Prostate gland (tissue), 2 donors: ENCODE results near the gene USP47. TPM values are rescaled to one million over a fixed set of nuclear protein-coding genes. Genes with fewer than 3 reads are reported as not detected.

Source experiments
- DNase-seq: peaks from one replicate; pipeline ENCODE4 v3.0.0-alpha.2; 2019; ENCODE audit warnings: low spot score
- H3K27ac ChIP-seq, 2 donors: fragments of 200-600 bp; sonication (generic); 2 replicates each; pipeline ENCODE4 v1.5.1; 2017 to 2019
- H3K27me3 ChIP-seq: fragments of 200-600 bp; sonication (generic); replicated peaks from 2 replicates; pipeline ENCODE4 v1.5.1; 2019; ENCODE audit not compliant: insufficient read depth
- H3K36me3 ChIP-seq, 2 donors: fragments of 200-600 bp; sonication (generic); 1 replicate in 1 of 2; 2 replicates in 1 of 2; pipeline versions ENCODE4 v1.5.1 to v1.8.1; 2017 to 2019
- H3K4me1 ChIP-seq: fragments of 200-600 bp; sonication (generic); replicated peaks from 2 replicates; pipeline ENCODE4 v1.5.1; 2019
- H3K4me3 ChIP-seq, 2 donors: fragments of 200-600 bp; sonication (generic); 2 replicates each; pipeline ENCODE4 v1.5.1; 2017 to 2019
- H3K9me3 ChIP-seq: fragments of 200-600 bp; sonication (generic); 2 replicates; pipeline ENCODE4 v1.5.1; 2017
- CTCF ChIP-seq, 4 experiments: fragments of 200-600 bp in 2 of 4; fragments of 450-650 bp in 2 of 4; sonication (generic) in 2 of 4; IDR thresholded peaks; 1 replicate in 3 of 4; 2 replicates in 1 of 4; pipeline ENCODE4 v1.5.1; 2016 to 2019; ENCODE audit warnings: antibody characterized with exemption in 4 of 4, mild to moderate bottlenecking in 2 of 4, moderate library complexity in 2 of 4
- POLR2A ChIP-seq: fragments of 450-650 bp; IDR thresholded peaks from one replicate; pipeline ENCODE4 v1.6.1; 2016; ENCODE audit warnings: antibody characterized with exemption, mild to moderate bottlenecking
- POLR2AphosphoS5 ChIP-seq: sonication (generic); formaldehyde crosslinking; IDR thresholded peaks from one replicate; pipeline ENCODE4 v1.6.1; 2017; ENCODE audit warnings: antibody characterized with exemption
- WGBS: methylation state at CpG from one replicate; pipeline ENCODE4 v1.1.5; 2018; 5-methylcytosine and 5-hydroxymethylcytosine counted together
- intact Hi-C: fragments of 100-400 bp; cut with DNase I; formaldehyde crosslinking; loops from one replicate; pipeline ENCODE4 v1.14.2; 2022
- total RNA-seq, 2 donors: library from RNA; depleted of rRNA; stranded (reverse); fragments of >200 nt; gene quantifications; one replicate each; pipeline ENCODE4 v1.1.0, GENCODE V29; 2016

Gene USP47
- total RNA-seq, 2 donors from 2014 or later = 58.4 to 76.6 TPM

- H3K4me3 ChIP-seq = no peak overlapping the region
- H3K4me1 ChIP-seq = no peaks in the 10 kb centered on the region
- WGBS = 92% methylated on average over 2 of the region's 2 CpGs
- no peak for DNase-seq
- TF ChIP-seq POLR2AphosphoS5 (no peak), POLR2A (no peak), CTCF (IDR thresholded peaks at IDR 0.05) (no peak)
- no peaks in the 10 kb centered on the region for H3K36me3 ChIP-seq
- no peaks in the 10 kb centered on the region for H3K9me3 ChIP-seq
- H3K27ac ChIP-seq = no peak overlapping the region
- H3K27me3 ChIP-seq = no peaks in the 10 kb centered on the region
- intact Hi-C loops = no loop called here
Measured at GRCh38 chr11:11946878-11947277, 105.1 kb downstream of the USP47 start.

- WGBS = 79% methylated on average over 4 of the region's 4 CpGs
Measured at GRCh38 chr11:11947825-11948224, 106.1 kb downstream of the USP47 start.

GRCh38 chr11:11948242-11948947, 106.6 kb downstream of the USP47 start:
- TF ChIP-seq POLR2A (no peak), CTCF (IDR thresholded peaks at IDR 0.05) (no peak), POLR2AphosphoS5 (no peak)
- H3K27me3 ChIP-seq = no peaks in the 10 kb centered on the region
- no peak overlapping the region for H3K4me3 ChIP-seq
- WGBS = 83% methylated on average over 2 of the region's 2 CpGs
- H3K9me3 ChIP-seq = no peaks in the 10 kb centered on the region
- H3K4me1 ChIP-seq = no peaks in the 10 kb centered on the region
- DNase-seq = no peak
- H3K36me3 ChIP-seq = no peaks in the 10 kb centered on the region
- intact Hi-C loops = no loop called here
- H3K27ac ChIP-seq = no peak overlapping the region

More at GRCh38 chr11:11947825-11948224, 106.1 kb downstream of the USP47 start:
- H3K4me3 ChIP-seq = no peak overlapping the region
- intact Hi-C loops = no loop called here
- DNase-seq = no peak
- H3K4me1 ChIP-seq = no peaks in the 10 kb centered on the region
- TF ChIP-seq CTCF (IDR thresholded peaks at IDR 0.05) = no peak
- TF ChIP-seq POLR2A = no peak
- no peak for TF ChIP-seq POLR2AphosphoS5
- H3K27me3 ChIP-seq = no peaks in the 10 kb centered on the region
- no peaks in the 10 kb centered on the region for H3K9me3 ChIP-seq
- no peaks in the 10 kb centered on the region for H3K36me3 ChIP-seq
- no peak overlapping the region for H3K27ac ChIP-seq

- H3K4me1 ChIP-seq = no peaks in the 10 kb centered on the region
- H3K4me3 ChIP-seq = no peak overlapping the region
- H3K9me3 ChIP-seq = no peaks in the 10 kb centered on the region
- intact Hi-C loops = no loop called here
- no peaks in the 10 kb centered on the region for H3K36me3 ChIP-seq
- no peak overlapping the region for H3K27ac ChIP-seq
- DNase-seq = no peak
- TF ChIP-seq CTCF (IDR thresholded peaks at IDR 0.05) = no peak
- no peaks in the 10 kb centered on the region for H3K27me3 ChIP-seq
Measured at GRCh38 chr11:11949482-11949881, 107.7 kb downstream of the USP47 start.

GRCh38 chr11:11952036-11952435, 110.3 kb downstream of the USP47 start:
- no peaks in the 10 kb centered on the region for H3K27me3 ChIP-seq
- H3K9me3 ChIP-seq = no peaks in the 10 kb centered on the region
- no peak for TF ChIP-seq POLR2A
- no peak for TF ChIP-seq POLR2AphosphoS5
- H3K4me3 ChIP-seq = no peak overlapping the region
- H3K27ac ChIP-seq = no peak overlapping the region
- intact Hi-C loops = no loop called here
- H3K4me1 ChIP-seq = no peaks in the 10 kb centered on the region
- DNase-seq = no peak
- H3K36me3 ChIP-seq = peaks cover 0 to 8% of the 10 kb centered on the region in 2 donors
